GM12891 (cell line): Measurements from ENCODE around the gene C19orf44.

Experiments
- DNase-seq: peaks from one replicate; pipeline ENCODE4 v3.0.0; 2011; ENCODE audit warnings: low spot score; ENCODE audit not compliant: insufficient read length
- FAIRE-seq: peaks from 2 replicates; lab custom pipeline; 2011; peaks lifted over from hg19 to GRCh38; lab: Jason Lieb, UNC
- PAX5 ChIP-seq: IDR thresholded peaks from 2 replicates; pipeline ENCODE4 v1.6.1; 2011; ENCODE audit warnings: low read length, moderate library complexity, mild to moderate bottlenecking; ENCODE audit not compliant: insufficient read depth, severe bottlenecking
- POLR2A ChIP-seq: IDR thresholded peaks from 2 replicates; pipeline ENCODE4 v1.6.1; 2011; ENCODE audit warnings: low read depth, low read length, control low read depth
- POLR2AphosphoS5 ChIP-seq: IDR thresholded peaks from 2 replicates; pipeline ENCODE4 v1.6.1; 2011; ENCODE audit warnings: low read depth, low read length, control low read depth
- POU2F2 ChIP-seq: IDR thresholded peaks from 2 replicates; pipeline ENCODE4 v1.6.1; 2011; ENCODE audit warnings: low read depth, mild to moderate bottlenecking, control low read depth, low read length, moderate library complexity
- SPI1 ChIP-seq: IDR thresholded peaks from 2 replicates; pipeline ENCODE4 v1.6.1; 2011; ENCODE audit warnings: low read depth, low read length, control low read depth
- TAF1 ChIP-seq: IDR thresholded peaks from 2 replicates; pipeline ENCODE4 v1.6.1; 2011; ENCODE audit warnings: low read depth, low read length, control low read depth

Gene C19orf44

GRCh38 chr19:16524991-16525734 is 29.0 kb downstream of the C19orf44 start:
- DNase-seq (no peak), FAIRE-seq (no peak)
- TF ChIP-seq POU2F2 (no peak), TAF1 (no peak), SPI1 (no peak), POLR2A (no peak), POLR2AphosphoS5 (no peak), PAX5 (no peak)

- TF ChIP-seq POLR2A (no peak), TAF1 (no peak), POU2F2 (no peak), PAX5 (no peak), SPI1 (no peak)
- FAIRE-seq (no peak), DNase-seq (no peak)
These were observed 29.7 kb downstream of the C19orf44 start for GRCh38 chr19:16525751-16526481.

GRCh38 chr19:16527334-16527935 is 31.2 kb downstream of the C19orf44 start:
- TF ChIP-seq PAX5 = no peak
- TF ChIP-seq SPI1 = no peak
- TF ChIP-seq TAF1 = no peak
- TF ChIP-seq POLR2AphosphoS5 = no peak
- TF ChIP-seq POLR2A = no peak
- TF ChIP-seq POU2F2 = no peak
- DNase-seq = no peak

GRCh38 chr19:16527971-16528521 is 31.9 kb downstream of the C19orf44 start:
- FAIRE-seq (peak; percentile 35), DNase-seq (no peak)
- TF ChIP-seq TAF1 (no peak), POLR2AphosphoS5 (peak; percentile 47)

More at GRCh38 chr19:16527334-16527935, 31.2 kb downstream of the C19orf44 start:
- FAIRE-seq = peak; percentile 60

GRCh38 chr19:16529466-16530144 is 33.4 kb downstream of the C19orf44 start:
- DNase-seq (no peak), FAIRE-seq (no peak)
- TF ChIP-seq POU2F2 (no peak), TAF1 (no peak), PAX5 (no peak), SPI1 (no peak), POLR2AphosphoS5 (no peak), POLR2A (no peak)

- TF ChIP-seq PAX5 = no peak
- no peak for TF ChIP-seq SPI1
- no peak for TF ChIP-seq TAF1
- TF ChIP-seq POLR2AphosphoS5 = no peak
- no peak for FAIRE-seq
- no peak for DNase-seq
These were observed 34.6 kb downstream of the C19orf44 start for GRCh38 chr19:16530540-16531379.

- DNase-seq (no peak), FAIRE-seq (no peak)
- no peak for TF ChIP-seq PAX5
- TF ChIP-seq TAF1 = no peak
- TF ChIP-seq POLR2AphosphoS5 = no peak
- TF ChIP-seq SPI1 = no peak
- TF ChIP-seq POU2F2 = no peak
- TF ChIP-seq POLR2A = no peak
These were observed 35.1 kb downstream of the C19orf44 start for GRCh38 chr19:16531380-16531669.

- DNase-seq = no peak
- FAIRE-seq = no peak
- TF ChIP-seq SPI1 (no peak), POU2F2 (no peak), POLR2AphosphoS5 (no peak), PAX5 (no peak), POLR2A (no peak), TAF1 (no peak)
These were observed 36.4 kb downstream of the C19orf44 start for GRCh38 chr19:16532440-16533234.
